Measurements from ENCODE around the gene TMCC1.

The TMCC1 gene

DNA sequence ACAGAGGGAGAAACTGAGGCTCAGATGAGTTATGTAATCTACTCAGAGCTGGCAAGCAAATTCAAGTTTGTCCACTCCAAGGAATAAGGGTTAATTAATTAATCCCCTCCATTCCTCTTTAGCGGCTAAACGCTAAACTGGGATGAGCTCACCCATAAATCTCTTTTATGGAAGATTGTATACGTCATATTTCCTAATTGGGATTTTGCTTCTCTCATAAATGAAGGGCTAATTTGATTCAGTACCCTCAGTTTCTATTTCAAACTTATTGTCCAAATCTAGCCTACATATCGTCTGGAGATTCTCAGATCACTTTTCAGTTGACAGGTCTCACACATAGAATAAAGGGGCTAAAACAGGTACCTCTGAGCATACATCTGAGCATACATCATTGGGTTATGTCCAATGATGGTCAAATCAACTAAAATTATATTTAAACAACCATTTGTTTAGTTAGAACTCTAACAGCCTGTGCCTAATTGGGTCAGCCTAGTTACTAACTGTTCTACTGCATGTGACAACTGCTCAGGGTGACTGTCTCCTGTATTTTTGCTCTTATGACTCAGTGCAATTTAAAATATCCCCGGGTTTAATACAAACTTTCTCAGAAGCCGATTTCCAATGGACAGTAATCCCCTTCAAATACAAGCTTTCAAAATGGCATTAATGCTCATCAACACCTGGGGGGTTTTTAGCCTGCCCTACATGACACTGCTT, 229.4 kb downstream of the TMCC1 start:
- H4K20me1 ChIP-seq (ENCODE audit: insufficient read depth, low read length, poor library complexity, severe bottlenecking) = no peaks in the 10 kb centered on the region
- H3K9me2 ChIP-seq (replicated peaks; ENCODE audit: low read depth, low read length) = no peaks in the 10 kb centered on the region
- H2AFZ ChIP-seq (ENCODE audit: low read length) = no peak overlapping the region
- no peaks in the 10 kb centered on the region for H3K4me1 ChIP-seq (ENCODE audit: insufficient read depth, low read length, poor library complexity, severe bottlenecking)
- no peak overlapping the region for H3K9ac ChIP-seq (ENCODE audit: low read depth, low read length, poor library complexity, severe bottlenecking)
- no peaks in the 10 kb centered on the region for H3F3A ChIP-seq (ENCODE audit: low read depth)
- no peaks in the 10 kb centered on the region for H3K79me2 ChIP-seq (ENCODE audit: insufficient read depth, low read length)
- 0 out of 2 replicates have a peak, but pooled peaks cover 2% of the 10 kb centered on the region for H3K36me3 ChIP-seq (ENCODE audit: insufficient read depth, low read length)
- H3K4me2 ChIP-seq (ENCODE audit: low read depth, low read length, poor library complexity, severe bottlenecking) = no peak overlapping the region
- no peaks in the 10 kb centered on the region for H3K27me3 ChIP-seq (ENCODE audit: insufficient read depth, low read length, poor library complexity, severe bottlenecking)
- no peak overlapping the region for H3K4me3 ChIP-seq (ENCODE audit: low read length, poor library complexity, severe bottlenecking)
- TF ChIP-seq, protein P1, sequence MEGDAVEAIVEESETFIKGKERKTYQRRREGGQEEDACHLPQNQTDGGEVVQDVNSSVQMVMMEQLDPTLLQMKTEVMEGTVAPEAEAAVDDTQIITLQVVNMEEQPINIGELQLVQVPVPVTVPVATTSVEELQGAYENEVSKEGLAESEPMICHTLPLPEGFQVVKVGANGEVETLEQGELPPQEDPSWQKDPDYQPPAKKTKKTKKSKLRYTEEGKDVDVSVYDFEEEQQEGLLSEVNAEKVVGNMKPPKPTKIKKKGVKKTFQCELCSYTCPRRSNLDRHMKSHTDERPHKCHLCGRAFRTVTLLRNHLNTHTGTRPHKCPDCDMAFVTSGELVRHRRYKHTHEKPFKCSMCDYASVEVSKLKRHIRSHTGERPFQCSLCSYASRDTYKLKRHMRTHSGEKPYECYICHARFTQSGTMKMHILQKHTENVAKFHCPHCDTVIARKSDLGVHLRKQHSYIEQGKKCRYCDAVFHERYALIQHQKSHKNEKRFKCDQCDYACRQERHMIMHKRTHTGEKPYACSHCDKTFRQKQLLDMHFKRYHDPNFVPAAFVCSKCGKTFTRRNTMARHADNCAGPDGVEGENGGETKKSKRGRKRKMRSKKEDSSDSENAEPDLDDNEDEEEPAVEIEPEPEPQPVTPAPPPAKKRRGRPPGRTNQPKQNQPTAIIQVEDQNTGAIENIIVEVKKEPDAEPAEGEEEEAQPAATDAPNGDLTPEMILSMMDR (conservative IDR thresholded peaks at IDR 0.05; ENCODE audit: low read length) = no peak
- H3K9me3 ChIP-seq (ENCODE audit: insufficient read depth, low read depth, low read length) = no peaks in the 10 kb centered on the region

DNA sequence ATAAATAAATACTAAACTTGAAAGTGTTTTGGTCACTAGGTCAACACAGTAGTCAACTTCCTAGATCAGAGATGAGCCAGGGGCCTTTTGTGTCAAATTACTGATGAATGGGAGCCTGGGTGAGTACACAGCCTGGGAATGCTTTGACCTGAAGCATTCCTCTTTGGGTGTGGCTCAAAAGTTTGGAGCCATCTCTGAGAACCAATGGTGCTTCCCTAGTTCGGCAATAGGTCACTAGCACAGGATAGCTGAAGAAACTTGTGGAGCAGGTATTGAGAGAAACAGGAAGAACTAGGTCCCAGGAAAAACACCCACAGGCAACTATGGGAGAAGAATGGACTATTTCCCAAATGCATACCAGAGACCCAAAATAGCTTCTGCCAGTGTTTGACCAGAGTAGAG, 230.5 kb downstream of the TMCC1 start:
- no peak overlapping the region for H2AFZ ChIP-seq (ENCODE audit: low read length)
- H3K27me3 ChIP-seq (ENCODE audit: insufficient read depth, low read length, poor library complexity, severe bottlenecking) = no peaks in the 10 kb centered on the region
- H3K9me2 ChIP-seq (replicated peaks; ENCODE audit: low read depth, low read length) = no peaks in the 10 kb centered on the region
- H4K20me1 ChIP-seq (ENCODE audit: insufficient read depth, low read length, poor library complexity, severe bottlenecking) = no peaks in the 10 kb centered on the region
- no peak overlapping the region for H3K4me2 ChIP-seq (ENCODE audit: low read depth, low read length, poor library complexity, severe bottlenecking)
- no peak overlapping the region for H3K4me3 ChIP-seq (ENCODE audit: low read length, poor library complexity, severe bottlenecking)
- TF ChIP-seq, protein P1 (conservative IDR thresholded peaks at IDR 0.05; ENCODE audit: low read length) = no peak
- TF ChIP-seq EZH2phosphoT487 (IDR thresholded peaks at IDR 0.05; ENCODE audit: borderline replicate concordance) = no peak
- H3K9me3 ChIP-seq (ENCODE audit: insufficient read depth, low read depth, low read length) = no peaks in the 10 kb centered on the region
- no peaks in the 10 kb centered on the region for H3K36me3 ChIP-seq (ENCODE audit: insufficient read depth, low read length)
- H3K9ac ChIP-seq (ENCODE audit: low read depth, low read length, poor library complexity, severe bottlenecking) = no peak overlapping the region
- H3K79me2 ChIP-seq (ENCODE audit: insufficient read depth, low read length) = no peaks in the 10 kb centered on the region
- no peaks in the 10 kb centered on the region for H3F3A ChIP-seq (ENCODE audit: low read depth)
- H3K4me1 ChIP-seq (ENCODE audit: insufficient read depth, low read length, poor library complexity, severe bottlenecking) = peaks cover 7% of the 10 kb centered on the region

DNA sequence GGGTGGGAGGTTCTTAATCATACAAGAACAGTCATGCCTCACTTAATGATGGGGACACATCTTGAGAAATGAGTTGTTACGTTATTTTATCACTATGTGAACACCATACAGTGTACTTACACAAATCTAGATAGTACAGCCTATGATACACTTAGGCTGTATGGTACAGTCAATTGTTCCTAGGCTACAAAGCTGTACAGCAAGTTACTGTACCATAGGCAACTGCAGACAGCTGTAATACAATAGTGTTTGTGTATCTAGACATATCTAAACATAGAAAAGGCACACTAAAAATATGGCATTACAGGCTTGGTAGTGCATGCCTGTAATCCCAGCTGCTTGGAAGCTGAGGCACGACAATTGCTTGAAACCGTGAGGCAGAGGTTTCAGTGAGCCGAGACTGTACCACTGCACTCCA, 231.3 kb downstream of the TMCC1 start:
- no peaks in the 10 kb centered on the region for H3K79me2 ChIP-seq (ENCODE audit: insufficient read depth, low read length)
- H3K9me2 ChIP-seq (replicated peaks; ENCODE audit: low read depth, low read length) = no peaks in the 10 kb centered on the region
- no peaks in the 10 kb centered on the region for H3K36me3 ChIP-seq (ENCODE audit: insufficient read depth, low read length)
- TF ChIP-seq, protein P1 (conservative IDR thresholded peaks at IDR 0.05; ENCODE audit: low read length) = no peak
- TF ChIP-seq EZH2phosphoT487 (IDR thresholded peaks at IDR 0.05; ENCODE audit: borderline replicate concordance) = no peak
- H3K27me3 ChIP-seq (ENCODE audit: insufficient read depth, low read length, poor library complexity, severe bottlenecking) = no peaks in the 10 kb centered on the region
- H2AFZ ChIP-seq (ENCODE audit: low read length) = no peak overlapping the region
- no peak overlapping the region for H3K4me3 ChIP-seq (ENCODE audit: low read length, poor library complexity, severe bottlenecking)
- H3K4me2 ChIP-seq (ENCODE audit: low read depth, low read length, poor library complexity, severe bottlenecking) = no peak overlapping the region
- no peak overlapping the region for H3K9ac ChIP-seq (ENCODE audit: low read depth, low read length, poor library complexity, severe bottlenecking)
- H3F3A ChIP-seq (ENCODE audit: low read depth) = no peaks in the 10 kb centered on the region
- H3K4me1 ChIP-seq (ENCODE audit: insufficient read depth, low read length, poor library complexity, severe bottlenecking) = peaks cover 15% of the 10 kb centered on the region
- H4K20me1 ChIP-seq (ENCODE audit: insufficient read depth, low read length, poor library complexity, severe bottlenecking) = no peaks in the 10 kb centered on the region
- no peaks in the 10 kb centered on the region for H3K9me3 ChIP-seq (ENCODE audit: insufficient read depth, low read depth, low read length)
